SK-N-SH (cell line): ENCODE results near the gene GTF2I. TPM values are rescaled to one million over a fixed set of nuclear protein-coding genes. Genes with fewer than 3 reads are reported as not detected.

Source experiments
- CTCF ChIA-PET: fragments of 300-600, 350-600 bp; formaldehyde crosslinking; extraction: SDS; loops from one replicate; lab custom pipeline; 2021; lab: Yijun Ruan, JAX
- POLR2A ChIA-PET: fragments of 350-600 bp; sonication (Branson Sonifier 250); formaldehyde crosslinking; extraction: SDS; loops from one replicate; lab custom pipeline; 2020; ENCODE audit warnings: antibody characterized with exemption, inconsistent platforms; lab: Yijun Ruan, JAX
- DNase-seq: peaks from one replicate; pipeline ENCODE4 v3.0.0; 2012
- H2AFZ ChIP-seq: fragments of 200-600 bp; sonication (generic); 2 replicates; pipeline ENCODE4 v1.8.1; 2016; ENCODE audit warnings: antibody characterized with exemption, mild to moderate bottlenecking, low read depth
- H3F3A ChIP-seq: fragments of 200-600 bp; sonication (generic); replicated peaks from 2 replicates; pipeline ENCODE3; 2016; ENCODE audit warnings: antibody characterized with exemption, mild to moderate bottlenecking; ENCODE audit not compliant: insufficient read depth
- H3K27ac ChIP-seq, 2 experiments: fragments of 200-500 bp in 1 of 2; fragments of 200-600 bp in 1 of 2; sonication (Bioruptor generic) in 1 of 2; sonication (generic), shearing (Covaris generic) in 1 of 2; 2 replicates each; pipeline versions ENCODE4 v1.5.1 to v1.6.1; 2014 to 2016; ENCODE audit warnings: low read depth in 2 of 2, inconsistent platforms in 1 of 2, low read length in 1 of 2, mild to moderate bottlenecking in 1 of 2, mixed read lengths in 1 of 2
- H3K27me3 ChIP-seq: fragments of 200-600 bp; sonication (generic), shearing (Covaris generic); 2 replicates; pipeline ENCODE4 v1.6.1; 2016; ENCODE audit warnings: mixed run types; ENCODE audit not compliant: insufficient read depth
- H3K36me3 ChIP-seq, 2 experiments: fragments of 200-500 bp in 1 of 2; fragments of 200-600 bp in 1 of 2; sonication (Bioruptor generic) in 1 of 2; sonication (generic) in 1 of 2; replicated peaks in 1 of 2; 2 replicates each; pipeline versions ENCODE3 to v1.5.1; 2014 to 2016; ENCODE audit warnings: low read length in 1 of 2, mild to moderate bottlenecking in 1 of 2; ENCODE audit not compliant: insufficient read depth in 2 of 2, control insufficient read depth in 1 of 2
- H3K4me1 ChIP-seq, 2 experiments: fragments of 200-500 bp in 1 of 2; fragments of 200-600 bp in 1 of 2; sonication (Bioruptor generic) in 1 of 2; sonication (generic), shearing (Covaris generic) in 1 of 2; 2 replicates each; pipeline versions ENCODE4 v1.5.1 to v1.6.1; 2014 to 2016; ENCODE audit warnings: low read depth in 1 of 2, low read length in 1 of 2, mixed run types in 1 of 2; ENCODE audit not compliant: insufficient read depth in 2 of 2, control insufficient read depth in 1 of 2
- H3K4me2 ChIP-seq: fragments of 200-600 bp; sonication (generic), shearing (Covaris generic); 2 replicates; pipeline ENCODE4 v1.6.1; 2017; ENCODE audit warnings: mixed run types
- H3K4me3 ChIP-seq, 2 experiments: fragments of 200-500 bp in 1 of 2; fragments of 200-600 bp in 1 of 2; sonication (Bioruptor generic) in 1 of 2; sonication (generic), shearing (Covaris generic) in 1 of 2; 2 replicates each; pipeline versions ENCODE4 v1.5.1 to v1.8.1; 2014 to 2016; ENCODE audit warnings: low read depth in 2 of 2, inconsistent platforms in 1 of 2, low read length in 1 of 2, mild to moderate bottlenecking in 1 of 2, mixed read lengths in 1 of 2, moderate library complexity in 1 of 2
- H3K79me2 ChIP-seq: fragments of 200-600 bp; sonication (generic); 2 replicates; pipeline ENCODE4 v1.8.1; 2017; ENCODE audit warnings: mild to moderate bottlenecking; ENCODE audit not compliant: insufficient read depth
- H3K9ac ChIP-seq: fragments of 200-600 bp; sonication (generic); 2 replicates; pipeline ENCODE4 v1.6.1; 2017; ENCODE audit warnings: mixed run types
- H3K9me2 ChIP-seq: fragments of 200-600 bp; sonication (generic); 2 replicates; pipeline ENCODE4 v1.6.1; 2017; ENCODE audit warnings: mixed run types
- H3K9me3 ChIP-seq: fragments of 200-600 bp; sonication (generic); 2 replicates; pipeline ENCODE4 v1.6.1; 2017; ENCODE audit warnings: mixed run types, mild to moderate bottlenecking, moderate library complexity
- H4K20me1 ChIP-seq: fragments of 200-600 bp; sonication (generic); 2 replicates; pipeline ENCODE4 v1.6.1; 2017; ENCODE audit warnings: mild to moderate bottlenecking, mixed run types; ENCODE audit not compliant: insufficient read depth
- EP300 ChIP-seq, 2 experiments: IDR thresholded peaks; 2 replicates each; pipeline versions ENCODE4 v1.4.0 to v1.6.1; 2012; ENCODE audit warnings: borderline replicate concordance in 1 of 2, low read depth in 1 of 2, low read length in 1 of 2
- GATA2 ChIP-seq: sonication (generic); formaldehyde crosslinking; IDR thresholded peaks from 2 replicates; pipeline ENCODE4 v1.5.0; 2020; ENCODE audit warnings: mild to moderate bottlenecking, missing genetic modification reagents
- JUND ChIP-seq: IDR thresholded peaks from 2 replicates; pipeline ENCODE4 v1.4.0; 2012
- POLR2AphosphoS5 ChIP-seq: IDR thresholded peaks from 2 replicates; pipeline ENCODE4 v1.6.1; 2012; ENCODE audit warnings: low read depth, low read length
- RFX5 ChIP-seq: IDR thresholded peaks from 2 replicates; pipeline ENCODE4 v1.6.1; 2012; ENCODE audit warnings: mild to moderate bottlenecking, improper control_type of control experiment, low read length
- WGBS: methylation state at CpG from one replicate; pipeline ENCODE4 v1.1.6; 2017; ENCODE audit warnings: low lambda C conversion rate; 5-methylcytosine and 5-hydroxymethylcytosine counted together
- polyA plus RNA-seq, 3 experiments: library from polyadenylated mRNA; depleted of rRNA; stranded (reverse); fragments of >200 nt; gene quantifications; 2 replicates each; pipeline ENCODE4 v1.2.3, GENCODE V29; 2012
- TF ChIP-seq, protein P1 (sequence below): fragments of 200-600 bp; sonication (generic); IDR thresholded peaks from 2 replicates; pipeline ENCODE4 v1.6.1; 2017; ENCODE audit warnings: antibody characterized with exemption, mild to moderate bottlenecking, moderate library complexity
- TF ChIP-seq, protein P2 (sequence below): IDR thresholded peaks from 2 replicates; pipeline ENCODE4; 2012

The GTF2I gene
- polyA plus RNA-seq, 1 of the 3 experiments (the other 2 are of a cell fraction): 90.5 TPM

DNA sequence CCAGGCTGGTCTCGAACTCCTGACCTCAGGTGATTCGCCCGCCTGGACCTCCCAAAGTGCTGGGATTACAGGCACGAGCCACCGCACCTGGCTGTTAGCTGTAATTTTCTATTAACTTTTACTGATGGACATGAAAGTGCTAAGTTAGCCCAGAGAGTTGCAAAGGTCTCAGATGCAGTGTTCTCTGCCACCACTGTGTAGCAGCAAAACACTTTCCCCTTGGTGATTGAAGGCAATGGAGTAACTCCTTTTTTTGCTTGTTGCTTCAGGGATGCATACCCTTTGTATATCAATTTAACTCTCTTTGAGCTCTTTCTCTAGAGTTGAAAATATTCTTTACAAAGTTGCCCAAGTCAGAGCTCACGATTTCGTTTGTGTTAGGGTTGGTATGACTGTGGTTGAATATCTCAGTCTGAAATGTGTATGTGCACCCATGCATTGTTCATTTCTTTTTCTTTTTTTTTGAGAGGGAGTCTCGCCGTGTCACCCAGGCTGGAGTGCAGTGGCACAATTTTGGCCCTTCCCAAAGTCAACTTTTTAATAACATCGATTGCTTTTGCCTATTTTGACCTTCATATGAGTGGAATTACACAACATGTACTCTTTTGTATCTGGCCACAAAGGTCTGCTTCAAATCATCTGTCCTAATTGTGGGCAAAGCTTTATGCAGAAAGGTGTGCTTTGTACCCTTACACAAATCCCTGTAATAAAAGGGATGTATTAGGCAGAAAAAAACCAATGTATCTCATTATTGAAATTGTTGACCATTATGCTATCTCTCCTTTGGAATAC lies 52.6 kb downstream of the GTF2I start:
- 95% methylated on average over 10 of the region's 10 CpGs for WGBS
- Histone ChIP-seq H3K27me3 (no peaks in the 10 kb centered on the region), H3K79me2 (peaks cover 23% of the 10 kb centered on the region; the same call in 1 of the 2 replicates), H3K36me3 (peaks cover 86 to 98% of the 10 kb centered on the region in 2 experiments), H3K4me2 (no peak overlapping the region), H3K4me3 (no peak overlapping the region), H3K4me1 (no peaks in the 10 kb centered on the region), H2AFZ (no peak overlapping the region), H3K9ac (no peak overlapping the region), H3F3A (peaks cover 31% of the 10 kb centered on the region), H4K20me1 (no peaks in the 10 kb centered on the region), H3K9me2 (no peaks in the 10 kb centered on the region), H3K27ac (no peak overlapping the region), H3K9me3 (peaks cover 13% of the 10 kb centered on the region)
- CTCF ChIA-PET: interaction anchor here (2.4 kb wide), 2 partner anchors 9 to 13 kb away, joined by 9 to 10 read pairs; no protein-coding TSS in a partner anchor
- POLR2A ChIA-PET: no interaction called here
- DNase-seq: no peak
- TF ChIP-seq, protein P1, sequence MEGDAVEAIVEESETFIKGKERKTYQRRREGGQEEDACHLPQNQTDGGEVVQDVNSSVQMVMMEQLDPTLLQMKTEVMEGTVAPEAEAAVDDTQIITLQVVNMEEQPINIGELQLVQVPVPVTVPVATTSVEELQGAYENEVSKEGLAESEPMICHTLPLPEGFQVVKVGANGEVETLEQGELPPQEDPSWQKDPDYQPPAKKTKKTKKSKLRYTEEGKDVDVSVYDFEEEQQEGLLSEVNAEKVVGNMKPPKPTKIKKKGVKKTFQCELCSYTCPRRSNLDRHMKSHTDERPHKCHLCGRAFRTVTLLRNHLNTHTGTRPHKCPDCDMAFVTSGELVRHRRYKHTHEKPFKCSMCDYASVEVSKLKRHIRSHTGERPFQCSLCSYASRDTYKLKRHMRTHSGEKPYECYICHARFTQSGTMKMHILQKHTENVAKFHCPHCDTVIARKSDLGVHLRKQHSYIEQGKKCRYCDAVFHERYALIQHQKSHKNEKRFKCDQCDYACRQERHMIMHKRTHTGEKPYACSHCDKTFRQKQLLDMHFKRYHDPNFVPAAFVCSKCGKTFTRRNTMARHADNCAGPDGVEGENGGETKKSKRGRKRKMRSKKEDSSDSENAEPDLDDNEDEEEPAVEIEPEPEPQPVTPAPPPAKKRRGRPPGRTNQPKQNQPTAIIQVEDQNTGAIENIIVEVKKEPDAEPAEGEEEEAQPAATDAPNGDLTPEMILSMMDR: peak; percentile 31; the same call in 1 of the 2 replicates
- TF ChIP-seq POLR2AphosphoS5: no peak

DNA sequence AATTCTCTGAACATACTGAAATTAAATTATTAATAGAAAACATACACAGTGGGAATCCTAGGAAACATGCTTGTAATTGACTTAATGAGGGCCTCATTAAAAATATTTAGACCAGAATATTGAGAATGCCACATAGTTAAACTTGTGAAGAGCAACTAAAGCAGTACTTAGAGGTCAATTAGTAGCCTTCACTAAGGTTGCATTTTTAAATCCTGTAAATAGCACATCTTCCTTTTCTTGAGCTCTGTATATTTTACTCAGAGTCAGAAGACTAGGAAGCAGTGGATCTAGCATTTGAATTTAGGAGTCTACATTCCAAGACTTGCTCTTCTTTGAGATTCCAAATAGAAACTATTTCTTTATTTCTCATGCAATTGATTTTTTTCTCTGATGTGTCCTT lies 56.0 kb downstream of the GTF2I start:
- DNase-seq: no peak
- H3K27me3 ChIP-seq: no peaks in the 10 kb centered on the region
- H3K9me2 ChIP-seq: no peaks in the 10 kb centered on the region
- H4K20me1 ChIP-seq: no peaks in the 10 kb centered on the region
- ChIA-PET POLR2A (no interaction called here), CTCF (interaction anchor here (1.7 kb wide), 1 partner anchor 313 kb away, joined by 3 read pairs; no protein-coding TSS in a partner anchor)
- H3K9me3 ChIP-seq: peaks cover 13% of the 10 kb centered on the region
- H3K4me3 ChIP-seq: no peak overlapping the region
- H3K9ac ChIP-seq: no peak overlapping the region
- H3K36me3 ChIP-seq: peaks cover 92 to 98% of the 10 kb centered on the region in 2 experiments
- peaks cover 0 to 4% of the 10 kb centered on the region in 2 experiments; a peak in 2 of 4 replicates for H3K4me1 ChIP-seq
- TF ChIP-seq GATA2 (CRISPR knock-in tag) (no peak), POLR2AphosphoS5 (no peak), JUND (no peak), RFX5 (no peak), EP300 (IDR thresholded peaks at IDR 0.05; ENCODE audit: borderline replicate concordance in 1 of 2, low read depth in 1 of 2, low read length in 1 of 2) (no peak)
- TF ChIP-seq, protein P2, sequence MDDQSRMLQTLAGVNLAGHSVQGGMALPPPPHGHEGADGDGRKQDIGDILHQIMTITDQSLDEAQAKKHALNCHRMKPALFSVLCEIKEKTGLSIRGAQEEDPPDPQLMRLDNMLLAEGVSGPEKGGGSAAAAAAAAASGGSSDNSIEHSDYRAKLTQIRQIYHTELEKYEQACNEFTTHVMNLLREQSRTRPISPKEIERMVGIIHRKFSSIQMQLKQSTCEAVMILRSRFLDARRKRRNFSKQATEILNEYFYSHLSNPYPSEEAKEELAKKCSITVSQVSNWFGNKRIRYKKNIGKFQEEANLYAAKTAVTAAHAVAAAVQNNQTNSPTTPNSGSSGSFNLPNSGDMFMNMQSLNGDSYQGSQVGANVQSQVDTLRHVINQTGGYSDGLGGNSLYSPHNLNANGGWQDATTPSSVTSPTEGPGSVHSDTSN: no peak
- H3K27ac ChIP-seq: no peak overlapping the region
- no peak overlapping the region for H2AFZ ChIP-seq
- peaks cover 50% of the 10 kb centered on the region for H3F3A ChIP-seq
- H3K4me2 ChIP-seq: no peak overlapping the region
- H3K79me2 ChIP-seq: peaks cover 34% of the 10 kb centered on the region; the same call in 1 of the 2 replicates
